K562 (cell line): Measurements from ENCODE around the gene RO60. TPM values are rescaled to one million over a fixed set of nuclear protein-coding genes. Genes with fewer than 3 reads are reported as not detected.
A peak's percentile ranks its signal among the peaks of the same experiment; 100 is the strongest.

Experiments used
- BRD4 ChIP-seq: fragments of 200-600 bp; sonication (generic); IDR thresholded peaks from 2 replicates; pipeline ENCODE4 v1.6.1; 2017; ENCODE audit warnings: inconsistent platforms
- HNRNPUL1 ChIP-seq: fragments of 200-400 bp; formaldehyde crosslinking; IDR thresholded peaks from 2 replicates; pipeline ENCODE4 v1.6.1; 2017; ENCODE audit warnings: low read length
- MAFF ChIP-seq: IDR thresholded peaks from 2 replicates; pipeline ENCODE4 v1.6.1; 2012; ENCODE audit warnings: low read length, improper control_type of control experiment
- MLLT1 ChIP-seq, 2 experiments: fragments of 450-650 bp; IDR thresholded peaks; 2 replicates each; pipeline ENCODE4 v1.6.1; 2016
- MXI1 ChIP-seq: IDR thresholded peaks from 2 replicates; pipeline ENCODE4 v1.6.1; 2011; ENCODE audit warnings: low read depth, mild to moderate bottlenecking, improper control_type of control experiment, low read length
- NKRF ChIP-seq: fragments of 450-650 bp; IDR thresholded peaks from 2 replicates; pipeline ENCODE4 v1.6.1; 2016; ENCODE audit warnings: borderline replicate concordance
- TCF7 ChIP-seq: sonication (generic); IDR thresholded peaks from 2 replicates; pipeline ENCODE4 v1.6.1; 2016; ENCODE audit warnings: antibody characterized with exemption, borderline replicate concordance
- ZBTB11 ChIP-seq, 3 experiments: fragments of 200-800 bp in 1 of 3; fragments of 250-450 bp in 1 of 3; fragments of 450-650 bp in 1 of 3; sonication (Bioruptor Pico) in 1 of 3; sonication (Bioruptor generic) in 1 of 3; formaldehyde crosslinking in 1 of 3; IDR thresholded peaks; 2 replicates each; pipeline versions ENCODE4 v1.6.1 to v1.8.0; 2016 to 2022; ENCODE audit warnings: mild to moderate bottlenecking in 2 of 3, missing genetic modification characterization in 2 of 3, missing compliant biosample characterization in 1 of 3, moderate library complexity in 1 of 3
- ZBTB8A ChIP-seq: fragments of 450-650 bp; IDR thresholded peaks from 2 replicates; pipeline ENCODE4 v1.6.1; 2018; ENCODE audit warnings: mild to moderate bottlenecking, moderate library complexity; ENCODE audit not compliant: partially characterized antibody
- ZNF124 ChIP-seq: sonication (generic); formaldehyde crosslinking; IDR thresholded peaks from 2 replicates; pipeline ENCODE4 v1.8.1; 2022; ENCODE audit warnings: missing genetic modification reagents
- polyA plus RNA-seq, 8 experiments: library from polyadenylated mRNA; depleted of rRNA in 4 of 8; stranded (reverse) in 5 of 8; unstranded in 3 of 8; fragments of >200 nt; fragmentation: Nextera tagmentation in 2 of 8; fragmentation: Illumina TruSeq in 1 of 8; extraction: Ambion mirVana in 2 of 8; extraction: Trizol in 1 of 8; gene quantifications; 2 replicates each; pipeline versions ENCODE4 v1.2.1 to v1.2.3, GENCODE V29; 2011 to 2014; ENCODE audit warnings: inconsistent platforms in 1 of 8, missing spikeins in 1 of 8
- total RNA-seq, 7 experiments: library from RNA; depleted of rRNA in 6 of 7; stranded (reverse); fragments of >200 nt in 6 of 7; fragmentation: Illumina TruSeq in 2 of 7; extraction: Trizol in 2 of 7; gene quantifications; 2 replicates each; pipeline versions ENCODE4 v1.2.1 to v1.2.3, GENCODE V29; 2011 to 2021; ENCODE audit warnings: low replicate concordance in 1 of 7
- TF ChIP-seq, protein P1 (sequence below): sonication (generic); formaldehyde crosslinking; IDR thresholded peaks from 2 replicates; pipeline ENCODE4 v1.8.0; 2023; ENCODE audit warnings: missing genetic modification reagents, mild to moderate bottlenecking, borderline replicate concordance
- TF ChIP-seq, protein P2 (sequence below): sonication (generic); formaldehyde crosslinking; IDR thresholded peaks from 2 replicates; pipeline ENCODE4 v1.9.0; 2022; ENCODE audit warnings: mild to moderate bottlenecking, missing genetic modification reagents

RO60 gene
- total and polyA plus RNA-seq, 9 of the 15 experiments (the other 6 are each of a cell fraction or from before 2014, with no cell fraction given): 24.9 to 187 (median 101) TPM

DNA sequence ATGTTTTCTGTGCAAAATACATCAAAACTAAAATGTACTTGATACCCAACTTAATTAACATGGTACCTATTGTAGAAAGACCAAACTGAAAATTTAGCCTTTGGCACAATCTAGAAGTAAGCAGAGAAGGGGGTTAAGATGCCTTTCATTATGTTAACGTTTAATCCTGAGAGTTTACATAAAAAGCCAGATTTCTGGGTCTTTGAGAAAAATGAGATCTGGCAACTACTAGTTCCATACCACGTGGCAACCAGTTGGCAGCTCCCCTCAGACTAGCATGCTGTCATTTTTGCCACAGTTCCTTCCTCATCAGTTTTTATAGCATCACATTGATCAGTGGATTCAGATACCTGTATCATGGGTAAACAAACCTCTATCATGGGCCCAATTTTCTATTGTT is 1.5 kb downstream of the RO60 start (continued):
- TF ChIP-seq ZBTB11 (CRISPR knock-in tag; IDR thresholded peaks at IDR 0.05) (0 out of 6 replicates have a peak, but pooled peaks of 1 of the 3 experiments have one; percentile 5), MAFF (no peak), MXI1 (peak; percentile 93), HNRNPUL1 (no peak), NKRF (peak; percentile 71), TCF7 (no peak), BRD4 (no peak), ZBTB8A (no peak), MLLT1 (IDR thresholded peaks at IDR 0.05) (0 out of 4 replicates have a peak, but pooled peaks of 1 of the 2 experiments have one; percentile 35), ZNF124 (CRISPR knock-in tag) (no peak)
- TF ChIP-seq, protein P1, sequence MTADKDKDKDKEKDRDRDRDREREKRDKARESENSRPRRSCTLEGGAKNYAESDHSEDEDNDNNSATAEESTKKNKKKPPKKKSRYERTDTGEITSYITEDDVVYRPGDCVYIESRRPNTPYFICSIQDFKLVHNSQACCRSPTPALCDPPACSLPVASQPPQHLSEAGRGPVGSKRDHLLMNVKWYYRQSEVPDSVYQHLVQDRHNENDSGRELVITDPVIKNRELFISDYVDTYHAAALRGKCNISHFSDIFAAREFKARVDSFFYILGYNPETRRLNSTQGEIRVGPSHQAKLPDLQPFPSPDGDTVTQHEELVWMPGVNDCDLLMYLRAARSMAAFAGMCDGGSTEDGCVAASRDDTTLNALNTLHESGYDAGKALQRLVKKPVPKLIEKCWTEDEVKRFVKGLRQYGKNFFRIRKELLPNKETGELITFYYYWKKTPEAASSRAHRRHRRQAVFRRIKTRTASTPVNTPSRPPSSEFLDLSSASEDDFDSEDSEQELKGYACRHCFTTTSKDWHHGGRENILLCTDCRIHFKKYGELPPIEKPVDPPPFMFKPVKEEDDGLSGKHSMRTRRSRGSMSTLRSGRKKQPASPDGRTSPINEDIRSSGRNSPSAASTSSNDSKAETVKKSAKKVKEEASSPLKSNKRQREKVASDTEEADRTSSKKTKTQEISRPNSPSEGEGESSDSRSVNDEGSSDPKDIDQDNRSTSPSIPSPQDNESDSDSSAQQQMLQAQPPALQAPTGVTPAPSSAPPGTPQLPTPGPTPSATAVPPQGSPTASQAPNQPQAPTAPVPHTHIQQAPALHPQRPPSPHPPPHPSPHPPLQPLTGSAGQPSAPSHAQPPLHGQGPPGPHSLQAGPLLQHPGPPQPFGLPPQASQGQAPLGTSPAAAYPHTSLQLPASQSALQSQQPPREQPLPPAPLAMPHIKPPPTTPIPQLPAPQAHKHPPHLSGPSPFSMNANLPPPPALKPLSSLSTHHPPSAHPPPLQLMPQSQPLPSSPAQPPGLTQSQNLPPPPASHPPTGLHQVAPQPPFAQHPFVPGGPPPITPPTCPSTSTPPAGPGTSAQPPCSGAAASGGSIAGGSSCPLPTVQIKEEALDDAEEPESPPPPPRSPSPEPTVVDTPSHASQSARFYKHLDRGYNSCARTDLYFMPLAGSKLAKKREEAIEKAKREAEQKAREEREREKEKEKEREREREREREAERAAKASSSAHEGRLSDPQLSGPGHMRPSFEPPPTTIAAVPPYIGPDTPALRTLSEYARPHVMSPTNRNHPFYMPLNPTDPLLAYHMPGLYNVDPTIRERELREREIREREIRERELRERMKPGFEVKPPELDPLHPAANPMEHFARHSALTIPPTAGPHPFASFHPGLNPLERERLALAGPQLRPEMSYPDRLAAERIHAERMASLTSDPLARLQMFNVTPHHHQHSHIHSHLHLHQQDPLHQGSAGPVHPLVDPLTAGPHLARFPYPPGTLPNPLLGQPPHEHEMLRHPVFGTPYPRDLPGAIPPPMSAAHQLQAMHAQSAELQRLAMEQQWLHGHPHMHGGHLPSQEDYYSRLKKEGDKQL (CRISPR knock-in tag): no peak
- TF ChIP-seq, protein P2, sequence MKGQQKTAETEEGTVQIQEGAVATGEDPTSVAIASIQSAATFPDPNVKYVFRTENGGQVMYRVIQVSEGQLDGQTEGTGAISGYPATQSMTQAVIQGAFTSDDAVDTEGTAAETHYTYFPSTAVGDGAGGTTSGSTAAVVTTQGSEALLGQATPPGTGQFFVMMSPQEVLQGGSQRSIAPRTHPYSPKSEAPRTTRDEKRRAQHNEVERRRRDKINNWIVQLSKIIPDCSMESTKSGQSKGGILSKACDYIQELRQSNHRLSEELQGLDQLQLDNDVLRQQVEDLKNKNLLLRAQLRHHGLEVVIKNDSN (CRISPR knock-in tag): peak; percentile 36; the same call in 1 of the 2 replicates
